K562 (cell line): ENCODE results near the gene COL1A1. TPM values are rescaled to one million over a fixed set of nuclear protein-coding genes. Genes with fewer than 3 reads are reported as not detected.

Source experiments
- ATAC-seq: fragments of 200-7000 bp; cut with Tn5 transposase; 3 replicates; pipeline ENCODE4 v1.9.1; 2020; ENCODE audit warnings: moderate library complexity
- BruUV-seq: library from RNA; stranded (reverse); fragments of 400-500 nt; replicated peaks from 2 replicates; lab custom pipeline; 2021; lab: Mats Ljungman, UMichigan
- CTCF ChIA-PET: fragments of 300-600 bp; formaldehyde crosslinking; extraction: SDS; loops from one replicate; lab custom pipeline; 2021; ENCODE audit warnings: low intra/inter-chr PET ratio; lab: Yijun Ruan, JAX
- POLR2A ChIA-PET: fragments of 300-600, 350-650 bp; sonication (Branson Sonifier 250); formaldehyde crosslinking; extraction: SDS; loops from one replicate; lab custom pipeline; 2021; ENCODE audit warnings: antibody characterized with exemption, inconsistent platforms; lab: Yijun Ruan, JAX
- DNase-seq, 4 experiments: peaks; one replicate each; pipeline versions ENCODE4 v3.0.0 to v3.0.0-alpha.2; 2011 to 2018; ENCODE audit warnings: low spot score in 3 of 4, mixed read lengths in 3 of 4; ENCODE audit errors: extremely low read depth in 1 of 4
- FAIRE-seq: peaks from 2 replicates; lab custom pipeline; 2011; peaks lifted over from hg19 to GRCh38; lab: Jason Lieb, UNC
- H2AFZ ChIP-seq: 2 replicates; pipeline ENCODE4 v1.6.0; 2011; ENCODE audit warnings: low read depth, low read length, control low read depth, inconsistent platforms
- H3K27ac ChIP-seq: fragments of 200-600 bp; 3 replicates; pipeline ENCODE4 v1.8.0; 2011; ENCODE audit warnings: low read depth, mild to moderate bottlenecking, control low read depth, inconsistent platforms, low read length, moderate library complexity, mixed read lengths; ENCODE audit errors: extremely low read depth
- H3K27me3 ChIP-seq, 2 experiments: fragments of 300-600 bp in 1 of 2; 2 replicates in 1 of 2; 3 replicates in 1 of 2; pipeline versions ENCODE4 v1.6.0 to v1.8.0; 2011; ENCODE audit warnings: inconsistent platforms in 2 of 2, low read length in 2 of 2, mild to moderate bottlenecking in 1 of 2, mixed read lengths in 1 of 2, moderate library complexity in 1 of 2; ENCODE audit not compliant: control insufficient read depth in 2 of 2, insufficient read depth in 2 of 2
- H3K36me3 ChIP-seq: fragments of 300-600 bp; 3 replicates; pipeline ENCODE4 v1.8.0; 2011; ENCODE audit warnings: mild to moderate bottlenecking, low read length, inconsistent platforms; ENCODE audit not compliant: control insufficient read depth, insufficient read depth
- H3K4me1 ChIP-seq, 2 experiments: fragments of 200-600 bp in 1 of 2; replicated peaks in 1 of 2; 2 replicates in 1 of 2; 3 replicates in 1 of 2; pipeline versions ENCODE4 v1.5.1 to v1.8.0; 2011; ENCODE audit warnings: inconsistent platforms in 2 of 2, low read length in 2 of 2, mild to moderate bottlenecking in 1 of 2, mixed read lengths in 1 of 2, moderate library complexity in 1 of 2; ENCODE audit not compliant: control insufficient read depth in 2 of 2, insufficient read depth in 2 of 2
- H3K4me2 ChIP-seq: 2 replicates; pipeline ENCODE4 v1.6.1; 2011; ENCODE audit warnings: low read length, control low read depth, inconsistent platforms, mixed read lengths; ENCODE audit not compliant: insufficient read depth
- H3K4me3 ChIP-seq: fragments of 200-600 bp; sonication (generic), shearing (Covaris generic); 2 replicates; pipeline ENCODE4 v1.5.1; 2016; ENCODE audit warnings: control low read depth, inconsistent platforms
- H3K79me2 ChIP-seq: fragments of 200-600 bp; 3 replicates; pipeline ENCODE4 v1.8.0; 2011; ENCODE audit warnings: low read length, inconsistent platforms; ENCODE audit not compliant: control insufficient read depth, insufficient read depth
- H3K9ac ChIP-seq, 2 experiments: 2 replicates each; pipeline versions ENCODE4 v1.6.0 to v1.6.1; 2011; ENCODE audit warnings: low read depth in 2 of 2, low read length in 2 of 2, control low read depth in 1 of 2, inconsistent platforms in 1 of 2, mild to moderate bottlenecking in 1 of 2, mixed read lengths in 1 of 2; ENCODE audit not compliant: insufficient read depth in 1 of 2
- H3K9me1 ChIP-seq: one replicate; pipeline ENCODE4 v1.6.0; 2011; ENCODE audit warnings: inconsistent platforms, mild to moderate bottlenecking, low read length, moderate library complexity; ENCODE audit not compliant: control insufficient read depth, insufficient read depth
- H3K9me3 ChIP-seq: replicated peaks from 2 replicates; pipeline ENCODE4 v1.5.1; 2011; ENCODE audit warnings: low read depth, low read length, inconsistent platforms; ENCODE audit not compliant: control insufficient read depth, insufficient read depth
- H4K20me1 ChIP-seq: replicated peaks from 2 replicates; pipeline ENCODE4 v1.6.1; 2011; ENCODE audit warnings: low read length, inconsistent platforms, mixed read lengths; ENCODE audit not compliant: control insufficient read depth, insufficient read depth
- E2F5 ChIP-seq: sonication (generic); formaldehyde crosslinking; IDR thresholded peaks from 2 replicates; pipeline ENCODE4 v1.8.0; 2022; ENCODE audit warnings: mild to moderate bottlenecking, missing genetic modification reagents
- EHMT2 ChIP-seq: fragments of 450-650 bp; IDR thresholded peaks from 2 replicates; pipeline ENCODE4 v1.6.1; 2018; ENCODE audit warnings: antibody characterized with exemption
- IRF2 ChIP-seq: sonication (generic); formaldehyde crosslinking; IDR thresholded peaks from 2 replicates; pipeline ENCODE4 v1.8.1; 2022; ENCODE audit warnings: mild to moderate bottlenecking, missing genetic modification reagents
- LEF1 ChIP-seq: fragments of 450-650 bp; IDR thresholded peaks from 2 replicates; pipeline ENCODE4 v1.6.1; 2016; ENCODE audit warnings: mild to moderate bottlenecking
- POLR2AphosphoS2 ChIP-seq: IDR thresholded peaks from 2 replicates; pipeline ENCODE4 v1.6.1; 2012; ENCODE audit warnings: low read length, improper control_type of control experiment
- POLR2G ChIP-seq: fragments of 200-400 bp; formaldehyde crosslinking; IDR thresholded peaks from 2 replicates; pipeline ENCODE4 v1.6.1; 2017; ENCODE audit warnings: low read depth, mild to moderate bottlenecking, antibody characterized with exemption, low read length, moderate library complexity
- PURB ChIP-seq: sonication (generic); formaldehyde crosslinking; IDR thresholded peaks from 2 replicates; pipeline ENCODE4 v1.9.0; 2021; ENCODE audit warnings: low read depth, mild to moderate bottlenecking, missing genetic modification reagents
- RAD51 ChIP-seq: fragments of 450-650 bp; IDR thresholded peaks from 2 replicates; pipeline ENCODE4 v1.7.1; 2016; ENCODE audit warnings: low read depth, mild to moderate bottlenecking, borderline replicate concordance
- RBFOX2 ChIP-seq: fragments of 200-400 bp; formaldehyde crosslinking; IDR thresholded peaks from 2 replicates; pipeline ENCODE4 v1.6.1; 2017; ENCODE audit warnings: low read depth, mild to moderate bottlenecking, low read length, moderate library complexity
- whole genome bisulfite sequencing: fragments of 100-300 bp; shearing (Covaris generic); methylation state at CpG from one replicate; pipeline ENCODE4 v1.1.6; 2016; ENCODE audit warnings: low coverage, mixed read lengths; ENCODE audit not compliant: insufficient coverage; ENCODE audit errors: missing lambda C conversion rate; 5-methylcytosine and 5-hydroxymethylcytosine counted together
- in situ Hi-C: fragments of 300-500 bp; cut with MboI; formaldehyde crosslinking; loops from 4 replicates; pipeline ENCODE4 v1.15.0; 2018; ENCODE audit warnings: inconsistent platforms, mixed read lengths
- intact Hi-C: fragments of 100-400 bp; cut with micrococcal nuclease; formaldehyde crosslinking; loops from 2 replicates; pipeline ENCODE4 v1.14.2; 2022
- polyA plus RNA-seq, 8 experiments: library from polyadenylated mRNA; depleted of rRNA in 4 of 8; stranded (reverse) in 5 of 8; unstranded in 3 of 8; fragments of >200 nt; fragmentation: Nextera tagmentation in 2 of 8; fragmentation: Illumina TruSeq in 1 of 8; extraction: Ambion mirVana in 2 of 8; extraction: Trizol in 1 of 8; gene quantifications; 2 replicates each; pipeline versions ENCODE4 v1.2.1 to v1.2.3, GENCODE V29; 2011 to 2014; ENCODE audit warnings: inconsistent platforms in 1 of 8, missing spikeins in 1 of 8
- total RNA-seq, 7 experiments: library from RNA; depleted of rRNA in 6 of 7; stranded (reverse); fragments of >200 nt in 6 of 7; fragmentation: Illumina TruSeq in 2 of 7; extraction: Trizol in 2 of 7; gene quantifications; 2 replicates each; pipeline versions ENCODE4 v1.2.1 to v1.2.3, GENCODE V29; 2011 to 2021; ENCODE audit warnings: low replicate concordance in 1 of 7

COL1A1 gene
- total and polyA plus RNA-seq, 9 of the 15 experiments (the other 6 are each of a cell fraction or from before 2014, with no cell fraction given): 0.04 to 3.4 (median 0.18) TPM

- TF ChIP-seq EHMT2 (no peak), POLR2G (peak; percentile 49; the same call in 1 of the 2 replicates), RBFOX2 (peak; percentile 39), PURB (CRISPR knock-in tag) (no peak), LEF1 (no peak), RAD51 (no peak), E2F5 (CRISPR knock-in tag) (no peak), POLR2AphosphoS2 (no peak), IRF2 (CRISPR knock-in tag) (no peak)
- TF ChIP-seq, all 486 proteins: peak for 2
Observed at GRCh38 chr17:50134206-50135110, 67.0 kb downstream of the COL1A1 start.

More at GRCh38 chr17:50134206-50135110, 67.0 kb downstream of the COL1A1 start:
- DNase-seq (no peak), FAIRE-seq (no peak), ATAC-seq (no peak)
- Histone ChIP-seq H3K9me1 (peaks cover under 1% of the 10 kb centered on the region), H3K4me2 (no peak overlapping the region), H3K79me2 (no peaks in the 10 kb centered on the region), H3K9me3 (no peaks in the 10 kb centered on the region), H3K27me3 (no peaks in the 10 kb centered on the region), H3K27ac (no peak overlapping the region), H3K9ac (no peak overlapping the region), H3K36me3 (peaks cover 51% of the 10 kb centered on the region; the same call in 2 of the 3 replicates), H2AFZ (no peak overlapping the region), H4K20me1 (peaks cover 6% of the 10 kb centered on the region), H3K4me1 (peaks cover 0 to 35% of the 10 kb centered on the region in 2 experiments; a peak in 3 of 5 replicates), H3K4me3 (no peak overlapping the region)
- intact Hi-C loops: no loop called here
- in situ Hi-C loops: no loop called here
- WGBS: 82% methylated on average over 9 of the region's 16 CpGs
- ChIA-PET POLR2A (interaction anchor here (0.8 kb wide), 1 partner anchor 60 kb away, joined by 3 read pairs; no protein-coding TSS in a partner anchor), CTCF (no interaction called here)
- BruUV-seq: TSS peak; percentile 61
